Transverse colon (tissue), 3 donors: Measurements from ENCODE around the gene PEX11A.

Source experiments
- CTCF ChIP-seq, 5 experiments: fragments of 200-600 bp in 3 of 5; fragments of 450-650 bp in 2 of 5; sonication (generic) in 3 of 5; IDR thresholded peaks; 1 replicate in 2 of 5; 2 replicates in 3 of 5; pipeline ENCODE4 v1.5.1; 2016 to 2017; ENCODE audit warnings: antibody characterized with exemption in 5 of 5, inconsistent platforms in 3 of 5, mild to moderate bottlenecking in 2 of 5, moderate library complexity in 1 of 5
- EP300 ChIP-seq: sonication (generic); formaldehyde crosslinking; IDR thresholded peaks from one replicate; pipeline ENCODE4 v1.6.1; 2017; ENCODE audit warnings: antibody characterized with exemption, low read depth
- POLR2A ChIP-seq: fragments of 450-650 bp; IDR thresholded peaks from one replicate; pipeline ENCODE4 v1.6.1; 2016; ENCODE audit warnings: antibody characterized with exemption, mild to moderate bottlenecking, moderate library complexity

GRCh38 chr15:89669309-89669865 is 21.2 kb downstream of the PEX11A start:
- TF ChIP-seq POLR2A (no peak), EP300 (no peak), CTCF (IDR thresholded peaks at IDR 0.05) (no peak)
